Measurements from ENCODE around the gene FAM83C.

Gene FAM83C

DNA sequence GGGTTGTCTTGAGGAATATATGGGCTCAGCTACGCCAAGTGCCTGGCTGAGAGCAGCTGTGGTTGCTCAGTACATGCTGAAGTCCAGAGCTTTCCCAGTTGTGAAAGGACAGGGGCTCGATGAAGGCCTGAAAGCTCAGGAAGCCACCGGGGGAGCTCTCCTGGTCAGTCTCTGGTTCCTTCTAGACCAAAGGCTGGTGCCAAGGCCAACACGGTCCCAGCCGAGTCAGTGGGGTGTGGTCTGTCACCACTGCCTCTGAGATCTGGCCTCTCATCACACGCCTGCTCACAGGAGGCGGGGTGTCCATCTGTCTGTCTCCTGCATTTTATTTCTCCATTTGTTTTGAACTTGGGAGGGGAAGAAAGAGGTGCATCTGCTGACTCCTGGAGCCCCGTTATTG, 4.9 kb upstream of the FAM83C start:
- no peak overlapping the region for H3K27ac ChIP-seq
- no peak for TF ChIP-seq ZFX (IDR thresholded peaks at IDR 0.05)
- TF ChIP-seq CTCF (conservative IDR thresholded peaks at IDR 0.05): no peak

- TF ChIP-seq CTCF (conservative IDR thresholded peaks at IDR 0.05) (no peak), ZFX (IDR thresholded peaks at IDR 0.05) (no peak)
- H3K27ac ChIP-seq: no peak overlapping the region
Observed at GRCh38 chr20:35296101-35296554, 3.9 kb upstream of the FAM83C start.

DNA sequence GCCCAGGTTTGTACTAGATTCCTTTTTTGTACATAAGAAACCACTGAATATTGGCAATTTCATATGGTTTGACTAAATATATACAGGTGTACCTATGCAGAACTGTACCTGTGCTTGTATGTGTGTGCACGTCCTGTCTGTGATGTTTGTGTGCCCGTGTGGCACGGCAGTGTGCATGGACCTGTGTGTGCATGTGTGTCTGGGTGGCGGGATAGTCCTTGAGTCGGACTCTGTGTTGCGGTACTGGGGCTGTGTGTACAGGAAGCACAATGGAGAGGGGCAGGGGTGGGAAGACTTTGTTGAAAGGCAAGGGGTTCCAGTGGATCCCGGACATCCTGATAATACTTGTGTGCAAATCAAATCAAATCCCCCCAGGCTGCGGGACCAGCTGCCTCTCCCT, 3.4 kb upstream of the FAM83C start:
- H3K27ac ChIP-seq: no peak overlapping the region
- TF ChIP-seq CTCF (conservative IDR thresholded peaks at IDR 0.05) (no peak), ZFX (IDR thresholded peaks at IDR 0.05) (no peak)

DNA sequence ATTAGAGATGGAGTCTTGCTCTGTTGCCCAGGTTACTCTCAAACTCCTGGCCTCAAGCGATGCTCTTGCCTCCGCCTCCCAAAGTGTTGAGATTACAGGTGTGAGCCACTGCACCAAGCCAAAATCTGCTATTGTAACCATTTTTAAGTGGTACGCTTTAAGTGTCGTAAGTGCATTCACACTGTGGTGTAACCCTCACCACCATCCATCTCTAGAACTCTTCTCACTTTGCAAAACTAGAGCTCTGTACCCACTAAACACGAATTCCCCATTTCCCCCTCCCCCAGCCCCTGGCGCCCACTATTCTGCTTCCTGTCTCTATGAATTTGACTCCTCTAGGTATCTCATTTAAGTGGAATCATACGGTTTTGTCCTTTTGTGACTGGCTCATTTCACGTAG, 2.8 kb upstream of the FAM83C start:
- no peak for TF ChIP-seq ZFX (IDR thresholded peaks at IDR 0.05)
- TF ChIP-seq CTCF (conservative IDR thresholded peaks at IDR 0.05): no peak
- no peak overlapping the region for H3K27ac ChIP-seq

- H3K27ac ChIP-seq: no peak overlapping the region
- TF ChIP-seq ZFX (IDR thresholded peaks at IDR 0.05): no peak
- no peak for TF ChIP-seq CTCF (conservative IDR thresholded peaks at IDR 0.05)
Observed at GRCh38 chr20:35294293-35294685, 2.1 kb upstream of the FAM83C start.

GRCh38 chr20:35293303-35294292, 1.4 kb upstream of the FAM83C start:
- no peak overlapping the region for H3K27ac ChIP-seq
- TF ChIP-seq CTCF (conservative IDR thresholded peaks at IDR 0.05): no peak
- TF ChIP-seq ZFX (IDR thresholded peaks at IDR 0.05): no peak

DNA sequence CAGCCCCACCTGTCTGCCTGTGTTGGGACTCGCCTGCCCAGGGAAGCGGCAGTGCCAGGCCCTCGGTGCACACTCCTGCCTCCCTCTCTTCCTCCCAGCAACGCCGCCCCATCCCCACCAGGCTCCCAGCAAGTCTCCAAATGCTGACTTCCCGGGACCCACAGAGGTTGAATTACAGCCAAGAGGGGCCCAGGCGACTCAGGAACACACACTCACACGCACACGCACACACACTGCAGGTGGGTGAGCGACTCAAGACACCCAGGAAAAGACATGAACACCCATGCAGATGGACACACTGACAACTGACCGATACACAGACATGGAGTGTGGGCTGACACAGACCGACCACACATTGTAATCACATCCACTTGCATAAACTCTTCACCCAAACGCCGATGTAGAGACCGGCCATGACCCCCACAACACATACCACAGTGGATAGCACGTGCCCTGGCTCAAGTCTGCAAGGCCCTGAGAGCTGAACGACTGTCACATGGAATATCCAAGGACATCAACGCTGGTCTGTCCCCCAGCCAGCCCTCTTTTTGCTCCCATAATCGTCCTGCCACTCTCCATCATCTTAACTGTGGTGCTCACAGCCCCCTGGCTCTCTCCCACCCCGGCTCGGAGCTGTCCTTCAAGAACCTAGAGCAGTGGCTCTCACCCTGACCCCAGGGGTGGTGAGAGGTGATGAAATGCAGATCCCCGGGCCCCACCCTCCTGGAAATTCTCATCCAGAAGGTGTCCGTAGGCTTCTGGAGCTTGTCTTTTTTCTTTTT, 470 bp upstream of the FAM83C start:
- H3K27ac ChIP-seq: no peak overlapping the region
- TF ChIP-seq ZFX (IDR thresholded peaks at IDR 0.05) (no peak), CTCF (conservative IDR thresholded peaks at IDR 0.05) (no peak)
